Measurements from ENCODE around the gene RIN2.

DNA sequence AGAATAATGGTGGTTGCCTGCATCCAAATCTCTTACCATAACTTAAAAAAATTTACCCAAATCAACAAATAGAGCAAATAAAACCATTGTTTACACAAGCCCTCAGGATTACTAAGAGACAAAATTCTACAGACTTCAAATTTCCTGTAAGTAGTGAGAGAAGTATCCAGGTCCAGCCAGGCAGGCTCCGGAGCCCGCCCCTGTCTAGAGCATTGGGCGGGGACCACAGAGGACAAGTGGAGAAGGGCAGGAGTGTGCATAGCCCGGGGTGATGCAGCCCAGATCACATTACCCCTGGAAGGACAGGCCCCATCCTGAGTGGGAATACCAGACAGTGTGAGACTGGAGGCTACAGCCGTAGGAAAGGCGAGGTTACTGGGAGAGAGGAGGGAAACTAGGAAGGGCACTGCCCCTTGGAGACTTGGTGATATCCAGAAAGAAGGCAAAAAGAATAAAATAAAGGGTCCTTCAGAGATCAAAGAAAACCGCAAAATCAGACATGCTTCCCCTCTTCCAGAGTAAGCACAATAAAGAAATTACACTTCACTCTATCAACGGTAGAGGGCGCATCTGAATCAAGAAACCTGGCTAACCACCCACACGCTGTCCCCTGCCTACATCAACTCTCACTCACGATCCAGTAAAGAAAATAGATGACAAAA is 26.6 kb downstream of the RIN2 start:
- TF ChIP-seq, protein P1, sequence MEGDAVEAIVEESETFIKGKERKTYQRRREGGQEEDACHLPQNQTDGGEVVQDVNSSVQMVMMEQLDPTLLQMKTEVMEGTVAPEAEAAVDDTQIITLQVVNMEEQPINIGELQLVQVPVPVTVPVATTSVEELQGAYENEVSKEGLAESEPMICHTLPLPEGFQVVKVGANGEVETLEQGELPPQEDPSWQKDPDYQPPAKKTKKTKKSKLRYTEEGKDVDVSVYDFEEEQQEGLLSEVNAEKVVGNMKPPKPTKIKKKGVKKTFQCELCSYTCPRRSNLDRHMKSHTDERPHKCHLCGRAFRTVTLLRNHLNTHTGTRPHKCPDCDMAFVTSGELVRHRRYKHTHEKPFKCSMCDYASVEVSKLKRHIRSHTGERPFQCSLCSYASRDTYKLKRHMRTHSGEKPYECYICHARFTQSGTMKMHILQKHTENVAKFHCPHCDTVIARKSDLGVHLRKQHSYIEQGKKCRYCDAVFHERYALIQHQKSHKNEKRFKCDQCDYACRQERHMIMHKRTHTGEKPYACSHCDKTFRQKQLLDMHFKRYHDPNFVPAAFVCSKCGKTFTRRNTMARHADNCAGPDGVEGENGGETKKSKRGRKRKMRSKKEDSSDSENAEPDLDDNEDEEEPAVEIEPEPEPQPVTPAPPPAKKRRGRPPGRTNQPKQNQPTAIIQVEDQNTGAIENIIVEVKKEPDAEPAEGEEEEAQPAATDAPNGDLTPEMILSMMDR (conservative IDR thresholded peaks at IDR 0.05): peak; percentile 93
- no peak for TF ChIP-seq EZH2 (IDR thresholded peaks at IDR 0.05; ENCODE audit: low read depth)
